Osteoblast (primary cell): ENCODE data around the gene TMEM184A. TPM values are rescaled to one million over a fixed set of nuclear protein-coding genes. Genes with fewer than 3 reads are reported as not detected.

Experiments
- DNase-seq: peaks from one replicate; pipeline ENCODE4 v3.0.0; 2011; ENCODE audit warnings: low spot score, mixed read lengths; ENCODE audit not compliant: insufficient read length; ENCODE audit errors: missing footprints
- H2AFZ ChIP-seq: 2 replicates; pipeline ENCODE4 v1.6.0; 2011; ENCODE audit warnings: mild to moderate bottlenecking, low read length
- H3K27ac ChIP-seq: 2 replicates; pipeline ENCODE4 v1.5.1; 2011; ENCODE audit warnings: mild to moderate bottlenecking, low read depth, low read length, moderate library complexity
- H3K27me3 ChIP-seq: 2 replicates; pipeline ENCODE4 v1.6.0; 2012; ENCODE audit warnings: mild to moderate bottlenecking, control low read depth, inconsistent platforms, low read length, moderate library complexity; ENCODE audit not compliant: insufficient read depth
- H3K36me3 ChIP-seq: 2 replicates; pipeline ENCODE4 v1.5.1; 2011; ENCODE audit warnings: mild to moderate bottlenecking, low read length, control low read depth, moderate library complexity; ENCODE audit not compliant: insufficient read depth
- H3K4me1 ChIP-seq: 2 replicates; pipeline ENCODE4 v1.5.1; 2011; ENCODE audit warnings: mild to moderate bottlenecking, low read length, control low read depth, moderate library complexity; ENCODE audit not compliant: insufficient read depth
- H3K4me2 ChIP-seq: 2 replicates; pipeline ENCODE4 v1.6.0; 2011; ENCODE audit warnings: mild to moderate bottlenecking, low read length; ENCODE audit not compliant: insufficient read depth
- H3K4me3 ChIP-seq: fragments of 200-600 bp; sonication (generic); 3 replicates; pipeline ENCODE4 v1.5.1; 2012; ENCODE audit warnings: mild to moderate bottlenecking, low read length, inconsistent platforms; ENCODE audit not compliant: insufficient read depth
- H3K79me2 ChIP-seq: 2 replicates; pipeline ENCODE4 v1.6.0; 2012; ENCODE audit warnings: mild to moderate bottlenecking, low read length, control low read depth, inconsistent platforms; ENCODE audit not compliant: insufficient read depth
- H3K9me3 ChIP-seq: 2 replicates; pipeline ENCODE4 v1.5.1; 2011; ENCODE audit warnings: low read depth, low read length, control low read depth
- H4K20me1 ChIP-seq: 2 replicates; pipeline ENCODE4 v1.6.0; 2012; ENCODE audit warnings: mild to moderate bottlenecking, low read length, control low read depth; ENCODE audit not compliant: insufficient read depth
- total RNA-seq: library from RNA; depleted of rRNA; stranded (reverse); fragments of >200 nt; gene quantifications from 2 replicates; pipeline ENCODE4 v1.2.3, GENCODE V29; 2012
- TF ChIP-seq, protein P1 (sequence below): IDR thresholded peaks from 2 replicates; pipeline ENCODE4 v1.5.1; 2011; ENCODE audit warnings: mild to moderate bottlenecking, low read depth, low read length, moderate library complexity; ENCODE audit errors: extremely low read depth

The TMEM184A gene
- total RNA-seq, 1 donor: under 0.01 TPM

DNA sequence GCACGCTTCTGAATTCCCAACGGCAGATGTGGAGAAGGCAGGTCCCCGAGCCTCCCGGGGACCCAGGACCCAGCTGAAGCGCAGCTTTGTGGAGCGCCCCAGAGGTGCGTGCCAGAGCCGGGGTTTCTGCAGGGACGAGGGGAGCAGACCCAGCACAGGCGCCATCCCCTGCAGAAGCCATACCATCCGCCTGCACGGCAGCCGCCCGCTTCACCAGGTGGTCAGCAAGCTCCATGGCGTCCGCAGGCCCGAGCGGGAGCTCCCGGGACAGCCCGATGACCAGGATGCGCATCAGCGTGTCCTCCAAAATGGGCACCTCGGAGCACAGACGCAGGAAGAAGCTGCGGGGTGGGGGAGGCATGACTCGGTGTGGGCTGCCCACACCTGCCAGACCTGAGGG is 62.4 kb downstream of the TMEM184A start:
- H3K27ac ChIP-seq: no peak overlapping the region
- no peak overlapping the region for H2AFZ ChIP-seq
- H3K4me3 ChIP-seq: no peak overlapping the region
- H3K4me2 ChIP-seq: no peak overlapping the region
- H3K9me3 ChIP-seq: no peaks in the 10 kb centered on the region
- no peaks in the 10 kb centered on the region for H3K4me1 ChIP-seq
- H3K36me3 ChIP-seq: peaks cover 44% of the 10 kb centered on the region
- no peaks in the 10 kb centered on the region for H3K79me2 ChIP-seq
- no peaks in the 10 kb centered on the region for H3K27me3 ChIP-seq
- H4K20me1 ChIP-seq: no peaks in the 10 kb centered on the region
- no peak for DNase-seq
- TF ChIP-seq, protein P1, sequence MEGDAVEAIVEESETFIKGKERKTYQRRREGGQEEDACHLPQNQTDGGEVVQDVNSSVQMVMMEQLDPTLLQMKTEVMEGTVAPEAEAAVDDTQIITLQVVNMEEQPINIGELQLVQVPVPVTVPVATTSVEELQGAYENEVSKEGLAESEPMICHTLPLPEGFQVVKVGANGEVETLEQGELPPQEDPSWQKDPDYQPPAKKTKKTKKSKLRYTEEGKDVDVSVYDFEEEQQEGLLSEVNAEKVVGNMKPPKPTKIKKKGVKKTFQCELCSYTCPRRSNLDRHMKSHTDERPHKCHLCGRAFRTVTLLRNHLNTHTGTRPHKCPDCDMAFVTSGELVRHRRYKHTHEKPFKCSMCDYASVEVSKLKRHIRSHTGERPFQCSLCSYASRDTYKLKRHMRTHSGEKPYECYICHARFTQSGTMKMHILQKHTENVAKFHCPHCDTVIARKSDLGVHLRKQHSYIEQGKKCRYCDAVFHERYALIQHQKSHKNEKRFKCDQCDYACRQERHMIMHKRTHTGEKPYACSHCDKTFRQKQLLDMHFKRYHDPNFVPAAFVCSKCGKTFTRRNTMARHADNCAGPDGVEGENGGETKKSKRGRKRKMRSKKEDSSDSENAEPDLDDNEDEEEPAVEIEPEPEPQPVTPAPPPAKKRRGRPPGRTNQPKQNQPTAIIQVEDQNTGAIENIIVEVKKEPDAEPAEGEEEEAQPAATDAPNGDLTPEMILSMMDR: no peak

DNA sequence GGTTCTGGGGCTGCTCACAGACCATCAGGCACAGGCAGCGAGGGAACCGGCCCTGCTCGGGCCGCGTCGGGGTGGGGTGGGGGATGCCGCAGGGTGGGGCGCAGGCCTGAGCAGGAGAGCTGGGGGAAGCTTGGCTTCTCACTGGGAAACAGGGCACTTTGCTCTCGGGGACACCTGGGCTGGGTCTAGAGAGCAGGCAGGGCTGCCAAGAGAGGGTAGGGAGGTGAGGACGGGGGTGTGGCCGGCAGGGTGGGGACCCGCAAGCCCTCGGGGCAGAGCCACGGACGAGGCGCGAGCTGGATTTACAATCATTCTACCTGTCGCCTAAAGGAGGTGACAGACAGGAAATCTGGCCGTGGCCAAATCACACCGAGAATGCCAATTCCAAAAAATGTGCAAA is 62.9 kb downstream of the TMEM184A start:
- Histone ChIP-seq H2AFZ (no peak overlapping the region), H3K9me3 (no peaks in the 10 kb centered on the region), H3K27ac (no peak overlapping the region), H3K36me3 (peaks cover 44% of the 10 kb centered on the region), H3K4me1 (no peaks in the 10 kb centered on the region), H3K27me3 (no peaks in the 10 kb centered on the region), H3K4me3 (no peak overlapping the region), H3K79me2 (no peaks in the 10 kb centered on the region), H4K20me1 (no peaks in the 10 kb centered on the region), H3K4me2 (no peak overlapping the region)
- no peak for DNase-seq
- TF ChIP-seq, protein P1: no peak

DNA sequence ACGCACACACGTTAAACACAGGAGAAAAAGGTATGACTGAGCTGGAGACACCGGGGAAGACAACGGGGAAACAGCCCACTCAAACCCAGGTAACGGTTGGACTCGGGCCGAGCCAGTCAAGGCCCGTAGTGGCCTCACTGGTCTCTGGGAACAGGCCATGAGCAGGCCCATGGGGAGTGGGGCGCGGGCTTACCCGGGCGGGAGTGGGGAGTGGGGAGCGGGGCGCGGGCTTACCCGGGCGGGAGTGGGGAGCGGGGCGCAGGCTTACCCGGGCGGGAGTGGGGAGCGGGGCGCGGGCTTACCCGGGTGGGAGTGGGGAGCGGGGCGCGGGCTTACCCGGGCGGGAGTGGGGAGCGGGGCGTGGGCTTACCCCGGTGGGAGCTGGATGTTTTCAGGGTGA is 63.4 kb downstream of the TMEM184A start:
- no peaks in the 10 kb centered on the region for H3K27me3 ChIP-seq
- H3K4me2 ChIP-seq: no peak overlapping the region
- TF ChIP-seq, protein P1: no peak
- H3K4me1 ChIP-seq: no peaks in the 10 kb centered on the region
- no peaks in the 10 kb centered on the region for H4K20me1 ChIP-seq
- H3K36me3 ChIP-seq: peaks cover 42% of the 10 kb centered on the region
- H2AFZ ChIP-seq: no peak overlapping the region
- DNase-seq: no peak
- H3K9me3 ChIP-seq: no peaks in the 10 kb centered on the region
- no peak overlapping the region for H3K27ac ChIP-seq
- no peaks in the 10 kb centered on the region for H3K79me2 ChIP-seq
- H3K4me3 ChIP-seq: no peak overlapping the region

Other genes starting within 250 kb of the TMEM184A start
- gene MICALL2, start 96.7 kb downstream of the TMEM184A start, total RNA-seq: 30.4 and 36.5 TPM in 2 replicates
- 53.0 and 66.2 TPM in 2 replicates for gene INTS1, start 51.8 kb downstream of the TMEM184A start, total RNA-seq
- gene MAFK, start 25.5 kb downstream of the TMEM184A start, total RNA-seq: 19.7 and 21.7 TPM in 2 replicates
- gene PSMG3, start 13.8 kb upstream of the TMEM184A start, total RNA-seq: 32.1 and 38.7 TPM in 2 replicates
- gene ELFN1, start 114.1 kb upstream of the TMEM184A start, total RNA-seq: 12.7 and 14.1 TPM in 2 replicates